K562 (cell line): ENCODE results near the gene CYSRT1. TPM values are rescaled to one million over a fixed set of nuclear protein-coding genes. Genes with fewer than 3 reads are reported as not detected.

Experiments
- CCAR2 ChIP-seq: fragments of 200-400 bp; formaldehyde crosslinking; IDR thresholded peaks from 2 replicates; pipeline ENCODE4 v1.6.1; 2017; ENCODE audit warnings: mild to moderate bottlenecking, low read depth, low read length
- MYC ChIP-seq, 2 experiments: fragments of 250-450 bp in 1 of 2; sonication (Bioruptor Pico) in 1 of 2; IDR thresholded peaks; 2 replicates each; pipeline versions ENCODE4 v1.5.1 to v1.6.1; 2012 to 2021; ENCODE audit warnings: low read depth in 2 of 2, borderline replicate concordance in 1 of 2, improper control_type of control experiment in 1 of 2, low read length in 1 of 2, mild to moderate bottlenecking in 1 of 2, moderate library complexity in 1 of 2
- TOE1 ChIP-seq, 2 experiments: fragments of 450-650 bp in 1 of 2; sonication (generic) in 1 of 2; formaldehyde crosslinking in 1 of 2; IDR thresholded peaks; 2 replicates each; pipeline versions ENCODE4 v1.7.1 to v1.8.0; 2016 to 2022; ENCODE audit warnings: borderline replicate concordance in 2 of 2, mild to moderate bottlenecking in 2 of 2, antibody characterized with exemption in 1 of 2, inconsistent platforms in 1 of 2, low read depth in 1 of 2, missing genetic modification reagents in 1 of 2, moderate library complexity in 1 of 2
- polyA plus RNA-seq, 8 experiments: library from polyadenylated mRNA; depleted of rRNA in 4 of 8; stranded (reverse) in 5 of 8; unstranded in 3 of 8; fragments of >200 nt; fragmentation: Nextera tagmentation in 2 of 8; fragmentation: Illumina TruSeq in 1 of 8; extraction: Ambion mirVana in 2 of 8; extraction: Trizol in 1 of 8; gene quantifications; 2 replicates each; pipeline versions ENCODE4 v1.2.1 to v1.2.3, GENCODE V29; 2011 to 2014; ENCODE audit warnings: inconsistent platforms in 1 of 8, missing spikeins in 1 of 8
- total RNA-seq, 7 experiments: library from RNA; depleted of rRNA in 6 of 7; stranded (reverse); fragments of >200 nt in 6 of 7; fragmentation: Illumina TruSeq in 2 of 7; extraction: Trizol in 2 of 7; gene quantifications; 2 replicates each; pipeline versions ENCODE4 v1.2.1 to v1.2.3, GENCODE V29; 2011 to 2021; ENCODE audit warnings: low replicate concordance in 1 of 7
- TF ChIP-seq, protein P1 (sequence below): sonication (generic); formaldehyde crosslinking; IDR thresholded peaks from 2 replicates; pipeline ENCODE4 v1.8.0; 2022; ENCODE audit warnings: mild to moderate bottlenecking, low read depth, missing genetic modification reagents
- TF ChIP-seq, protein P2 (sequence below): fragments of 450-650 bp; formaldehyde crosslinking; IDR thresholded peaks from 2 replicates; pipeline ENCODE4 v1.4.0; 2020; ENCODE audit warnings: mild to moderate bottlenecking, moderate library complexity
- TF ChIP-seq, protein P3 (sequence below): fragments of 450-650 bp; formaldehyde crosslinking; IDR thresholded peaks from 2 replicates; pipeline ENCODE4 v1.4.0; 2022; ENCODE audit warnings: missing genetic modification characterization
- TF ChIP-seq, protein P4 (sequence below): fragments of 250-450 bp; sonication (Bioruptor Pico); IDR thresholded peaks from 2 replicates; pipeline ENCODE4 v1.4.0; 2020; ENCODE audit warnings: borderline replicate concordance

The CYSRT1 gene
- total and polyA plus RNA-seq, 9 of the 15 experiments (the other 6 are each of a cell fraction or from before 2014, with no cell fraction given) = 0.04 to 1.4 (median 0.42) TPM; not detected in 3

GRCh38 chr9:137188086-137188489 is 36.9 kb upstream of the CYSRT1 start (continued):
- TF ChIP-seq, protein P1, sequence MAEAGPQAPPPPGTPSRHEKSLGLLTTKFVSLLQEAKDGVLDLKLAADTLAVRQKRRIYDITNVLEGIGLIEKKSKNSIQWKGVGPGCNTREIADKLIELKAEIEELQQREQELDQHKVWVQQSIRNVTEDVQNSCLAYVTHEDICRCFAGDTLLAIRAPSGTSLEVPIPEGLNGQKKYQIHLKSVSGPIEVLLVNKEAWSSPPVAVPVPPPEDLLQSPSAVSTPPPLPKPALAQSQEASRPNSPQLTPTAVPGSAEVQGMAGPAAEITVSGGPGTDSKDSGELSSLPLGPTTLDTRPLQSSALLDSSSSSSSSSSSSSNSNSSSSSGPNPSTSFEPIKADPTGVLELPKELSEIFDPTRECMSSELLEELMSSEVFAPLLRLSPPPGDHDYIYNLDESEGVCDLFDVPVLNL (CRISPR knock-in tag) = no peak
- no peak for TF ChIP-seq MYC (IDR thresholded peaks at IDR 0.05; ENCODE audit: low read depth, low read length)
- peak; percentile 36; the same call in 1 of the 2 replicates for TF ChIP-seq MYC (CRISPR knock-in tag; IDR thresholded peaks at IDR 0.05; ENCODE audit: borderline replicate concordance, low read depth)
- TF ChIP-seq, protein P2, sequence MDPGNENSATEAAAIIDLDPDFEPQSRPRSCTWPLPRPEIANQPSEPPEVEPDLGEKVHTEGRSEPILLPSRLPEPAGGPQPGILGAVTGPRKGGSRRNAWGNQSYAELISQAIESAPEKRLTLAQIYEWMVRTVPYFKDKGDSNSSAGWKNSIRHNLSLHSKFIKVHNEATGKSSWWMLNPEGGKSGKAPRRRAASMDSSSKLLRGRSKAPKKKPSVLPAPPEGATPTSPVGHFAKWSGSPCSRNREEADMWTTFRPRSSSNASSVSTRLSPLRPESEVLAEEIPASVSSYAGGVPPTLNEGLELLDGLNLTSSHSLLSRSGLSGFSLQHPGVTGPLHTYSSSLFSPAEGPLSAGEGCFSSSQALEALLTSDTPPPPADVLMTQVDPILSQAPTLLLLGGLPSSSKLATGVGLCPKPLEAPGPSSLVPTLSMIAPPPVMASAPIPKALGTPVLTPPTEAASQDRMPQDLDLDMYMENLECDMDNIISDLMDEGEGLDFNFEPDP (CRISPR knock-in tag) = peak; percentile 78; the same call in 1 of the 2 replicates
- TF ChIP-seq CCAR2 = no peak
- TF ChIP-seq, protein P3, sequence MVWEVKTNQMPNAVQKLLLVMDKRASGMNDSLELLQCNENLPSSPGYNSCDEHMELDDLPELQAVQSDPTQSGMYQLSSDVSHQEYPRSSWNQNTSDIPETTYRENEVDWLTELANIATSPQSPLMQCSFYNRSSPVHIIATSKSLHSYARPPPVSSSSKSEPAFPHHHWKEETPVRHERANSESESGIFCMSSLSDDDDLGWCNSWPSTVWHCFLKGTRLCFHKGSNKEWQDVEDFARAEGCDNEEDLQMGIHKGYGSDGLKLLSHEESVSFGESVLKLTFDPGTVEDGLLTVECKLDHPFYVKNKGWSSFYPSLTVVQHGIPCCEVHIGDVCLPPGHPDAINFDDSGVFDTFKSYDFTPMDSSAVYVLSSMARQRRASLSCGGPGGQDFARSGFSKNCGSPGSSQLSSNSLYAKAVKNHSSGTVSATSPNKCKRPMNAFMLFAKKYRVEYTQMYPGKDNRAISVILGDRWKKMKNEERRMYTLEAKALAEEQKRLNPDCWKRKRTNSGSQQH (CRISPR knock-in tag) = 0 out of 2 replicates have a peak, but pooled peaks have one; percentile 44
- TF ChIP-seq, protein P4, sequence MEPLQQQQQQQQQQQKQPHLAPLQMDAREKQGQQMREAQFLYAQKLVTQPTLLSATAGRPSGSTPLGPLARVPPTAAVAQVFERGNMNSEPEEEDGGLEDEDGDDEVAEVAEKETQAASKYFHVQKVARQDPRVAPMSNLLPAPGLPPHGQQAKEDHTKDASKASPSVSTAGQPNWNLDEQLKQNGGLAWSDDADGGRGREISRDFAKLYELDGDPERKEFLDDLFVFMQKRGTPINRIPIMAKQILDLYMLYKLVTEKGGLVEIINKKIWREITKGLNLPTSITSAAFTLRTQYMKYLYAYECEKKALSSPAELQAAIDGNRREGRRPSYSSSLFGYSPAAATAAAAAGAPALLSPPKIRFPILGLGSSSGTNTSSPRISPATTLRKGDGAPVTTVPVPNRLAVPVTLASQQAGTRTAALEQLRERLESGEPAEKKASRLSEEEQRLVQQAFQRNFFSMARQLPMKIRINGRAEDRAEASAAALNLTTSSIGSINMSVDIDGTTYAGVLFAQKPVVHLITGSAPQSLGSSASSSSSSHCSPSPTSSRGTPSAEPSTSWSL (CRISPR knock-in tag) = 0 out of 2 replicates have a peak, but pooled peaks have one; percentile 62
- TF ChIP-seq TOE1 (IDR thresholded peaks at IDR 0.05; ENCODE audit: borderline replicate concordance) = peak; percentile 55; the same call in 1 of the 2 replicates
- no peak for TF ChIP-seq TOE1 (CRISPR knock-in tag; IDR thresholded peaks at IDR 0.05; ENCODE audit: borderline replicate concordance, low read depth)
- TF ChIP-seq, all 486 proteins: peak for 11
